K562 (cell line): ENCODE data around the gene PEPD. TPM values are rescaled to one million over a fixed set of nuclear protein-coding genes. Genes with fewer than 3 reads are reported as not detected.

Experiments
- ATAC-seq: fragments of 200-7000 bp; cut with Tn5 transposase; 3 replicates; pipeline ENCODE4 v1.9.1; 2020; ENCODE audit warnings: moderate library complexity
- BruUV-seq: library from RNA; stranded (reverse); fragments of 400-500 nt; replicated peaks from 2 replicates; lab custom pipeline; 2021; lab: Mats Ljungman, UMichigan
- CTCF ChIA-PET: fragments of 300-600 bp; formaldehyde crosslinking; extraction: SDS; loops from one replicate; lab custom pipeline; 2021; ENCODE audit warnings: low intra/inter-chr PET ratio; lab: Yijun Ruan, JAX
- POLR2A ChIA-PET: fragments of 300-600, 350-650 bp; sonication (Branson Sonifier 250); formaldehyde crosslinking; extraction: SDS; loops from one replicate; lab custom pipeline; 2021; ENCODE audit warnings: antibody characterized with exemption, inconsistent platforms; lab: Yijun Ruan, JAX
- DNase-seq, 4 experiments: peaks; one replicate each; pipeline versions ENCODE4 v3.0.0 to v3.0.0-alpha.2; 2011 to 2018; ENCODE audit warnings: low spot score in 3 of 4, mixed read lengths in 3 of 4; ENCODE audit errors: extremely low read depth in 1 of 4
- FAIRE-seq: peaks from 2 replicates; lab custom pipeline; 2011; peaks lifted over from hg19 to GRCh38; lab: Jason Lieb, UNC
- H2AFZ ChIP-seq: 2 replicates; pipeline ENCODE4 v1.6.0; 2011; ENCODE audit warnings: low read depth, low read length, control low read depth, inconsistent platforms
- H3K27ac ChIP-seq: fragments of 200-600 bp; 3 replicates; pipeline ENCODE4 v1.8.0; 2011; ENCODE audit warnings: low read depth, mild to moderate bottlenecking, control low read depth, inconsistent platforms, low read length, moderate library complexity, mixed read lengths; ENCODE audit errors: extremely low read depth
- H3K27me3 ChIP-seq, 2 experiments: fragments of 300-600 bp in 1 of 2; 2 replicates in 1 of 2; 3 replicates in 1 of 2; pipeline versions ENCODE4 v1.6.0 to v1.8.0; 2011; ENCODE audit warnings: inconsistent platforms in 2 of 2, low read length in 2 of 2, mild to moderate bottlenecking in 1 of 2, mixed read lengths in 1 of 2, moderate library complexity in 1 of 2; ENCODE audit not compliant: control insufficient read depth in 2 of 2, insufficient read depth in 2 of 2
- H3K36me3 ChIP-seq: fragments of 300-600 bp; 3 replicates; pipeline ENCODE4 v1.8.0; 2011; ENCODE audit warnings: mild to moderate bottlenecking, low read length, inconsistent platforms; ENCODE audit not compliant: control insufficient read depth, insufficient read depth
- H3K4me1 ChIP-seq, 2 experiments: fragments of 200-600 bp in 1 of 2; replicated peaks in 1 of 2; 2 replicates in 1 of 2; 3 replicates in 1 of 2; pipeline versions ENCODE4 v1.5.1 to v1.8.0; 2011; ENCODE audit warnings: inconsistent platforms in 2 of 2, low read length in 2 of 2, mild to moderate bottlenecking in 1 of 2, mixed read lengths in 1 of 2, moderate library complexity in 1 of 2; ENCODE audit not compliant: control insufficient read depth in 2 of 2, insufficient read depth in 2 of 2
- H3K4me2 ChIP-seq: 2 replicates; pipeline ENCODE4 v1.6.1; 2011; ENCODE audit warnings: low read length, control low read depth, inconsistent platforms, mixed read lengths; ENCODE audit not compliant: insufficient read depth
- H3K4me3 ChIP-seq: fragments of 200-600 bp; sonication (generic), shearing (Covaris generic); 2 replicates; pipeline ENCODE4 v1.5.1; 2016; ENCODE audit warnings: control low read depth, inconsistent platforms
- H3K79me2 ChIP-seq: fragments of 200-600 bp; 3 replicates; pipeline ENCODE4 v1.8.0; 2011; ENCODE audit warnings: low read length, inconsistent platforms; ENCODE audit not compliant: control insufficient read depth, insufficient read depth
- H3K9ac ChIP-seq, 2 experiments: 2 replicates each; pipeline versions ENCODE4 v1.6.0 to v1.6.1; 2011; ENCODE audit warnings: low read depth in 2 of 2, low read length in 2 of 2, control low read depth in 1 of 2, inconsistent platforms in 1 of 2, mild to moderate bottlenecking in 1 of 2, mixed read lengths in 1 of 2; ENCODE audit not compliant: insufficient read depth in 1 of 2
- H3K9me1 ChIP-seq: one replicate; pipeline ENCODE4 v1.6.0; 2011; ENCODE audit warnings: inconsistent platforms, mild to moderate bottlenecking, low read length, moderate library complexity; ENCODE audit not compliant: control insufficient read depth, insufficient read depth
- H3K9me3 ChIP-seq: replicated peaks from 2 replicates; pipeline ENCODE4 v1.5.1; 2011; ENCODE audit warnings: low read depth, low read length, inconsistent platforms; ENCODE audit not compliant: control insufficient read depth, insufficient read depth
- H4K20me1 ChIP-seq: replicated peaks from 2 replicates; pipeline ENCODE4 v1.6.1; 2011; ENCODE audit warnings: low read length, inconsistent platforms, mixed read lengths; ENCODE audit not compliant: control insufficient read depth, insufficient read depth
- CBFB ChIP-seq: sonication (generic); formaldehyde crosslinking; IDR thresholded peaks from 2 replicates; pipeline ENCODE4 v1.4.0; 2020; ENCODE audit warnings: mild to moderate bottlenecking, missing genetic modification reagents
- CREBBP ChIP-seq: IDR thresholded peaks from one replicate; pipeline ENCODE4 v1.6.1; 2012; ENCODE audit warnings: low read depth, mild to moderate bottlenecking, control low read depth, inconsistent platforms, low read length
- ETS1 ChIP-seq: conservative IDR thresholded peaks from 2 replicates; pipeline ENCODE4 v1.6.1; 2011; ENCODE audit warnings: low read depth, mild to moderate bottlenecking, low read length; ENCODE audit not compliant: control insufficient read depth
- FOXJ2 ChIP-seq: fragments of 200-800 bp; sonication (Bioruptor generic); IDR thresholded peaks from 2 replicates; pipeline ENCODE4 v1.6.1; 2016; ENCODE audit warnings: missing genetic modification characterization, missing compliant biosample characterization
- HMGN3 ChIP-seq: IDR thresholded peaks from 2 replicates; pipeline ENCODE4 v1.6.1; 2011; ENCODE audit warnings: borderline replicate concordance, low read depth, mild to moderate bottlenecking, mixed read lengths, low read length; ENCODE audit not compliant: insufficient read length; ENCODE audit errors: extremely low read depth
- NFATC3 ChIP-seq: fragments of 450-650 bp; IDR thresholded peaks from 2 replicates; pipeline ENCODE4 v1.6.1; 2017; ENCODE audit warnings: mild to moderate bottlenecking
- NFE2 ChIP-seq: IDR thresholded peaks from 2 replicates; pipeline ENCODE4 v1.6.1; 2014; ENCODE audit warnings: antibody characterized with exemption, low read depth
- NR3C1 ChIP-seq: sonication (generic); formaldehyde crosslinking; IDR thresholded peaks from 2 replicates; pipeline ENCODE4 v1.8.1; 2022; ENCODE audit warnings: missing genetic modification reagents
- PTTG1 ChIP-seq: fragments of 450-650 bp; IDR thresholded peaks from 2 replicates; pipeline ENCODE4 v1.6.1; 2016; ENCODE audit warnings: low read depth, mild to moderate bottlenecking, missing genetic modification characterization, missing compliant biosample characterization
- RFX7 ChIP-seq: fragments of 250-450 bp; sonication (Bioruptor Pico); IDR thresholded peaks from 2 replicates; pipeline ENCODE4 v1.5.1; 2021; ENCODE audit warnings: mild to moderate bottlenecking
- SAFB ChIP-seq: fragments of 200-400 bp; formaldehyde crosslinking; IDR thresholded peaks from 2 replicates; pipeline ENCODE4 v1.6.1; 2017; ENCODE audit warnings: low read depth, low read length, borderline replicate concordance
- SREBF1 ChIP-seq: fragments of 150-350 bp; IDR thresholded peaks from 2 replicates; pipeline ENCODE4 v1.6.1; 2014; ENCODE audit warnings: antibody characterized with exemption, low read depth, low read length, borderline replicate concordance
- TCF7L2 ChIP-seq: fragments of 150-350 bp; IDR thresholded peaks from 2 replicates; pipeline ENCODE4 v1.6.1; 2016; ENCODE audit warnings: low read depth, mild to moderate bottlenecking, low read length, moderate library complexity
- ZNF592 ChIP-seq: fragments of 450-650 bp; IDR thresholded peaks from 2 replicates; pipeline ENCODE4 v1.6.1; 2017; ENCODE audit warnings: antibody characterized with exemption, mild to moderate bottlenecking
- whole genome bisulfite sequencing: fragments of 100-300 bp; shearing (Covaris generic); methylation state at CpG from one replicate; pipeline ENCODE4 v1.1.6; 2016; ENCODE audit warnings: low coverage, mixed read lengths; ENCODE audit not compliant: insufficient coverage; ENCODE audit errors: missing lambda C conversion rate; 5-methylcytosine and 5-hydroxymethylcytosine counted together
- in situ Hi-C: fragments of 300-500 bp; cut with MboI; formaldehyde crosslinking; loops from 4 replicates; pipeline ENCODE4 v1.15.0; 2018; ENCODE audit warnings: inconsistent platforms, mixed read lengths
- intact Hi-C: fragments of 100-400 bp; cut with micrococcal nuclease; formaldehyde crosslinking; loops from 2 replicates; pipeline ENCODE4 v1.14.2; 2022
- polyA plus RNA-seq, 8 experiments: library from polyadenylated mRNA; depleted of rRNA in 4 of 8; stranded (reverse) in 5 of 8; unstranded in 3 of 8; fragments of >200 nt; fragmentation: Nextera tagmentation in 2 of 8; fragmentation: Illumina TruSeq in 1 of 8; extraction: Ambion mirVana in 2 of 8; extraction: Trizol in 1 of 8; gene quantifications; 2 replicates each; pipeline versions ENCODE4 v1.2.1 to v1.2.3, GENCODE V29; 2011 to 2014; ENCODE audit warnings: inconsistent platforms in 1 of 8, missing spikeins in 1 of 8
- total RNA-seq, 7 experiments: library from RNA; depleted of rRNA in 6 of 7; stranded (reverse); fragments of >200 nt in 6 of 7; fragmentation: Illumina TruSeq in 2 of 7; extraction: Trizol in 2 of 7; gene quantifications; 2 replicates each; pipeline versions ENCODE4 v1.2.1 to v1.2.3, GENCODE V29; 2011 to 2021; ENCODE audit warnings: low replicate concordance in 1 of 7

Gene PEPD
- total and polyA plus RNA-seq, 9 of the 15 experiments (the other 6 are each of a cell fraction or from before 2014, with no cell fraction given), result 1.3 to 19.2 (median 16.0) TPM

GRCh38 chr19:33388725-33389420, 132.7 kb downstream of the PEPD start:
- TF ChIP-seq NFE2 (no peak), ETS1 (no peak), RFX7 (CRISPR knock-in tag) (no peak), NR3C1 (CRISPR knock-in tag) (no peak), CREBBP (no peak), CBFB (no peak), ZNF592 (no peak), NFATC3 (no peak), HMGN3 (no peak), TCF7L2 (no peak), SAFB (no peak), SREBF1 (no peak), FOXJ2 (tag) (no peak), PTTG1 (tag) (no peak)
- H3K9me3 ChIP-seq, result no peaks in the 10 kb centered on the region
- CTCF ChIA-PET, result no interaction called here
- ATAC-seq (no peak), DNase-seq (no peak), FAIRE-seq (no peak)
- BruUV-seq, result no TSS peak
- in situ Hi-C loops (no loop called here), intact Hi-C loops (no loop called here)
- H3K27me3 ChIP-seq, result no peaks in the 10 kb centered on the region
- no peak overlapping the region for H3K4me2 ChIP-seq
- peaks cover 2% of the 10 kb centered on the region for H3K9me1 ChIP-seq
- peaks cover 0 to 40% of the 10 kb centered on the region in 2 experiments; a peak in 2 of 5 replicates for H3K4me1 ChIP-seq
- peaks cover 48% of the 10 kb centered on the region for H4K20me1 ChIP-seq
- no peak overlapping the region for H3K27ac ChIP-seq
- H3K36me3 ChIP-seq, result 0 out of 3 replicates have a peak, but pooled peaks cover 2% of the 10 kb centered on the region
- POLR2A ChIA-PET, result interaction anchor here (0.9 to 1.7 kb wide), 5 partner anchors 11 to 784 kb away, joined by 3 to 5 read pairs (median 4); partner anchors contain the start of genes CEBPG and LSM14A
- no peaks in the 10 kb centered on the region for H3K79me2 ChIP-seq
- no peak overlapping the region for H3K4me3 ChIP-seq
- 84% methylated on average over 21 of the region's 28 CpGs for WGBS
- no peak overlapping the region for H2AFZ ChIP-seq
- H3K9ac ChIP-seq, result no peak overlapping the region
